PC-9 (cell line): Measurements from ENCODE around the gene PRKRA. TPM values are rescaled to one million over a fixed set of nuclear protein-coding genes. Genes with fewer than 3 reads are reported as not detected.
A peak's percentile ranks its signal among the peaks of the same experiment; 100 is the strongest.

ENCODE experiments used
- BruUV-seq: library from RNA; stranded (reverse); fragments of 400-500 nt; replicated peaks from 2 replicates; lab custom pipeline; 2021; lab: Mats Ljungman, UMichigan
- CTCF ChIA-PET: fragments of 300-600 bp; sonication (Branson Sonifier 250); formaldehyde crosslinking; loops from one replicate; lab custom pipeline; 2022; ENCODE audit warnings: antibody characterized with exemption; lab: Charles Lee
- POLR2A ChIA-PET: fragments of 300-600 bp; sonication (Branson Sonifier 250); formaldehyde crosslinking; loops from one replicate; lab custom pipeline; 2022; ENCODE audit warnings: antibody characterized with exemption; ENCODE audit not compliant: unreplicated experiment; lab: Charles Lee
- DNase-seq, 2 experiments: peaks; one replicate each; pipeline versions ENCODE4 v3.0.0 to v3.0.0-alpha.2; 2015 to 2022; ENCODE audit warnings: mixed read lengths in 1 of 2
- H2AFZ ChIP-seq: fragments of 200-600 bp; sonication (generic); 2 replicates; pipeline ENCODE4 v1.8.1; 2017; ENCODE audit warnings: antibody characterized with exemption
- H3F3A ChIP-seq: fragments of 200-600 bp; sonication (generic); 2 replicates; pipeline ENCODE4 v1.8.1; 2017; ENCODE audit warnings: antibody characterized with exemption, mild to moderate bottlenecking, low read depth; ENCODE audit not compliant: insufficient read depth
- H3K27ac ChIP-seq: fragments of 200-600 bp; sonication (generic); 2 replicates; pipeline ENCODE4 v1.6.1; 2016; ENCODE audit warnings: mixed run types
- H3K27me3 ChIP-seq: fragments of 200-600 bp; sonication (generic); 2 replicates; pipeline ENCODE4 v1.6.1; 2016; ENCODE audit warnings: low read depth, mixed run types; ENCODE audit not compliant: insufficient read depth
- H3K36me3 ChIP-seq: fragments of 200-600 bp; sonication (generic); 2 replicates; pipeline ENCODE4 v1.6.1; 2016; ENCODE audit warnings: low read depth, mixed run types
- H3K4me1 ChIP-seq: fragments of 200-600 bp; sonication (generic); replicated peaks from 2 replicates; pipeline ENCODE4 v1.6.1; 2016; ENCODE audit warnings: mixed run types; ENCODE audit not compliant: insufficient read depth
- H3K4me2 ChIP-seq: fragments of 200-600 bp; sonication (generic); 2 replicates; pipeline ENCODE4 v1.6.1; 2017; ENCODE audit warnings: mixed run types
- H3K4me3 ChIP-seq: fragments of 200-600 bp; sonication (generic); 2 replicates; pipeline ENCODE4 v1.6.1; 2016; ENCODE audit warnings: mixed run types
- H3K79me2 ChIP-seq: fragments of 200-600 bp; sonication (generic); 2 replicates; pipeline ENCODE4 v1.6.1; 2017; ENCODE audit warnings: low read depth, mixed run types
- H3K9me2 ChIP-seq: fragments of 200-600 bp; sonication (generic); 2 replicates; pipeline ENCODE4 v1.8.1; 2017; ENCODE audit warnings: mild to moderate bottlenecking; ENCODE audit not compliant: insufficient read depth
- H3K9me3 ChIP-seq: fragments of 200-600 bp; sonication (generic); 2 replicates; pipeline ENCODE4 v1.8.1; 2016; ENCODE audit warnings: low read depth; ENCODE audit not compliant: insufficient read depth
- H4K20me1 ChIP-seq: fragments of 200-600 bp; sonication (generic); 2 replicates; pipeline ENCODE4 v1.8.1; 2017; ENCODE audit not compliant: insufficient read depth
- EZH2 ChIP-seq: fragments of 200-600 bp; sonication (generic); IDR thresholded peaks from 2 replicates; pipeline ENCODE4 v1.8.0; 2017; ENCODE audit warnings: antibody characterized with exemption, low read depth
- intact Hi-C: fragments of 100-400 bp; cut with micrococcal nuclease; formaldehyde crosslinking; loops from one replicate; pipeline ENCODE4 v1.10.0; 2022; ENCODE audit not compliant: unreplicated experiment
- total RNA-seq: library from RNA; stranded (reverse); gene quantifications from 2 replicates; pipeline ENCODE4 v1.2.3, GENCODE V29; 2021
- TF ChIP-seq, protein P1 (sequence below): fragments of 200-600 bp; sonication (generic); conservative IDR thresholded peaks from 2 replicates; pipeline ENCODE4 v1.6.1; 2017; ENCODE audit warnings: mixed run types, antibody characterized with exemption, mild to moderate bottlenecking, moderate library complexity

PRKRA gene
- total RNA-seq, 1 experiment from 2014 or later = 93.3 TPM

DNA sequence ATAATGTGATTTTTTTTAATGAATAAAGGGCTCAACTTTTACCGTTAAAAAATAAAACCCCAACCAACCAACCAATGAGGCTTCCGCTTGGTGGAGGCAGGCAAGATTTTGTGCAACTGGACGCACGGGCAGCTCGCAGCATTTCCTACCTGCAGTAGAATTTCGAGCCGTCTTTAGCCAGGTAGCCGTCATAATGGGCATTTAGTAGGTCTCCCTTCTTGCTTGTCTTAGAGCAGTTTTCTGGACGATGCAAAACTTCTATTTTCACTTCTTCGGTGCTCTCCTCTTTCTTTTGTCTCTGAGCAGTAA, 27.1 kb upstream of the PRKRA start:
- ChIA-PET CTCF (no interaction called here), POLR2A (no interaction called here)
- Histone ChIP-seq H3K27me3 (no peaks in the 10 kb centered on the region), H3K79me2 (peaks cover 26% of the 10 kb centered on the region), H2AFZ (peak overlapping the region; percentile 100), H3K27ac (peak overlapping the region; percentile 56), H3F3A (peaks cover 15% of the 10 kb centered on the region), H4K20me1 (peaks cover 19% of the 10 kb centered on the region), H3K4me2 (peak overlapping the region; percentile 96), H3K9me2 (no peaks in the 10 kb centered on the region), H3K4me3 (peak overlapping the region; percentile 77), H3K9me3 (no peaks in the 10 kb centered on the region), H3K36me3 (no peaks in the 10 kb centered on the region), H3K4me1 (peaks cover 39% of the 10 kb centered on the region)
- intact Hi-C loops = loop anchor here (1.0 to 5.0 kb wide), 3 partner anchors 27 to 437 kb away; partner anchors contain the start of genes PJVK and PRKRA
- no peak for TF ChIP-seq EZH2
- TF ChIP-seq, protein P1, sequence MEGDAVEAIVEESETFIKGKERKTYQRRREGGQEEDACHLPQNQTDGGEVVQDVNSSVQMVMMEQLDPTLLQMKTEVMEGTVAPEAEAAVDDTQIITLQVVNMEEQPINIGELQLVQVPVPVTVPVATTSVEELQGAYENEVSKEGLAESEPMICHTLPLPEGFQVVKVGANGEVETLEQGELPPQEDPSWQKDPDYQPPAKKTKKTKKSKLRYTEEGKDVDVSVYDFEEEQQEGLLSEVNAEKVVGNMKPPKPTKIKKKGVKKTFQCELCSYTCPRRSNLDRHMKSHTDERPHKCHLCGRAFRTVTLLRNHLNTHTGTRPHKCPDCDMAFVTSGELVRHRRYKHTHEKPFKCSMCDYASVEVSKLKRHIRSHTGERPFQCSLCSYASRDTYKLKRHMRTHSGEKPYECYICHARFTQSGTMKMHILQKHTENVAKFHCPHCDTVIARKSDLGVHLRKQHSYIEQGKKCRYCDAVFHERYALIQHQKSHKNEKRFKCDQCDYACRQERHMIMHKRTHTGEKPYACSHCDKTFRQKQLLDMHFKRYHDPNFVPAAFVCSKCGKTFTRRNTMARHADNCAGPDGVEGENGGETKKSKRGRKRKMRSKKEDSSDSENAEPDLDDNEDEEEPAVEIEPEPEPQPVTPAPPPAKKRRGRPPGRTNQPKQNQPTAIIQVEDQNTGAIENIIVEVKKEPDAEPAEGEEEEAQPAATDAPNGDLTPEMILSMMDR = no peak
- TSS peak; percentile 58 for BruUV-seq
- DNase-seq = no peak

GRCh38 chr2:178477443-178478129, 26.6 kb upstream of the PRKRA start:
- ChIA-PET CTCF (no interaction called here), POLR2A (no interaction called here)
- Histone ChIP-seq H3K27ac (no peak overlapping the region; the same call in 1 of the 2 replicates), H3K9me3 (no peaks in the 10 kb centered on the region), H3K4me3 (peak overlapping the region; percentile 77), H3K27me3 (no peaks in the 10 kb centered on the region), H3K4me1 (peaks cover 34% of the 10 kb centered on the region), H2AFZ (peak overlapping the region; percentile 100), H3K9me2 (no peaks in the 10 kb centered on the region), H3F3A (peaks cover 15% of the 10 kb centered on the region), H3K36me3 (no peaks in the 10 kb centered on the region), H3K4me2 (peak overlapping the region; percentile 96), H4K20me1 (peaks cover 14% of the 10 kb centered on the region), H3K79me2 (peaks cover 21% of the 10 kb centered on the region)
- intact Hi-C loops = loop anchor here (1.0 to 5.0 kb wide), 3 partner anchors 26 to 437 kb away; partner anchors contain the start of genes PJVK and PRKRA
- TF ChIP-seq, protein P1 = no peak
- no peak for TF ChIP-seq EZH2
- no peak for DNase-seq
- no TSS peak for BruUV-seq

GRCh38 chr2:178476477-178476876, 25.5 kb upstream of the PRKRA start:
- POLR2A ChIA-PET = no interaction called here
- no TSS peak for BruUV-seq

More at GRCh38 chr2:178476477-178476876, 25.5 kb upstream of the PRKRA start:
- Histone ChIP-seq H3K36me3 (no peaks in the 10 kb centered on the region), H3K4me1 (peaks cover 23% of the 10 kb centered on the region), H3F3A (peaks cover 15% of the 10 kb centered on the region), H3K9me3 (no peaks in the 10 kb centered on the region), H4K20me1 (peaks cover 3% of the 10 kb centered on the region), H2AFZ (no peak overlapping the region), H3K4me2 (no peak overlapping the region), H3K27ac (no peak overlapping the region), H3K4me3 (no peak overlapping the region), H3K9me2 (no peaks in the 10 kb centered on the region), H3K27me3 (no peaks in the 10 kb centered on the region), H3K79me2 (peaks cover 10% of the 10 kb centered on the region)
- no peak for DNase-seq
- CTCF ChIA-PET = no interaction called here
- no peak for TF ChIP-seq EZH2
- TF ChIP-seq, protein P1 = no peak
- intact Hi-C loops = loop anchor here (5.0 kb wide), 1 partner anchor 286 kb away; no protein-coding TSS in a partner anchor
